Prostate gland (tissue), 2 donors: Measurements from ENCODE around the gene DDOST.

Experiments
- POLR2A ChIP-seq: fragments of 450-650 bp; IDR thresholded peaks from one replicate; pipeline ENCODE4 v1.6.1; 2016; ENCODE audit warnings: antibody characterized with exemption, mild to moderate bottlenecking
- TF ChIP-seq, protein P1 (sequence below), 4 experiments: fragments of 200-600 bp in 2 of 4; fragments of 450-650 bp in 2 of 4; sonication (generic) in 2 of 4; IDR thresholded peaks; 1 replicate in 3 of 4; 2 replicates in 1 of 4; pipeline ENCODE4 v1.5.1; 2016 to 2019; ENCODE audit warnings: antibody characterized with exemption in 4 of 4, mild to moderate bottlenecking in 2 of 4, moderate library complexity in 2 of 4

DNA sequence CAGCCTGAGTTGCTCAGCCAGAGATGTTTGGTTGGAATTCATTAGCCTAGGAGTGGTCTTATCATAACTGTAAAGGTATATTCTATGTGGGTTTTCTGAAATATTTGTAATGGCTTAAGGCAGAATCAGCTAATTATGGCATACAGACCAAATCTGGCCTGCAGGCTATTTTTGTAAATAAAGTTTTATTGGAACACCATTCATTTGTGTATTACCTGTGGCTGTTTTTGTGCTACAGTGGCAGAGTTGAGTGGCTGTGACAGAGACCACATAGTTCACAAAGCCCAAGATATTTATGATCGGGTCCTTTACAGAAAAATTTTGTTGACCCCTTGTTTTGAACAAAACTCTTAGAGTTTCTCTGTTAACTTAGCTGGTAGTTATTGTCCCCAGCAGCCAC is 7.4 kb upstream of the DDOST start:
- TF ChIP-seq POLR2A = no peak
- TF ChIP-seq, protein P1, sequence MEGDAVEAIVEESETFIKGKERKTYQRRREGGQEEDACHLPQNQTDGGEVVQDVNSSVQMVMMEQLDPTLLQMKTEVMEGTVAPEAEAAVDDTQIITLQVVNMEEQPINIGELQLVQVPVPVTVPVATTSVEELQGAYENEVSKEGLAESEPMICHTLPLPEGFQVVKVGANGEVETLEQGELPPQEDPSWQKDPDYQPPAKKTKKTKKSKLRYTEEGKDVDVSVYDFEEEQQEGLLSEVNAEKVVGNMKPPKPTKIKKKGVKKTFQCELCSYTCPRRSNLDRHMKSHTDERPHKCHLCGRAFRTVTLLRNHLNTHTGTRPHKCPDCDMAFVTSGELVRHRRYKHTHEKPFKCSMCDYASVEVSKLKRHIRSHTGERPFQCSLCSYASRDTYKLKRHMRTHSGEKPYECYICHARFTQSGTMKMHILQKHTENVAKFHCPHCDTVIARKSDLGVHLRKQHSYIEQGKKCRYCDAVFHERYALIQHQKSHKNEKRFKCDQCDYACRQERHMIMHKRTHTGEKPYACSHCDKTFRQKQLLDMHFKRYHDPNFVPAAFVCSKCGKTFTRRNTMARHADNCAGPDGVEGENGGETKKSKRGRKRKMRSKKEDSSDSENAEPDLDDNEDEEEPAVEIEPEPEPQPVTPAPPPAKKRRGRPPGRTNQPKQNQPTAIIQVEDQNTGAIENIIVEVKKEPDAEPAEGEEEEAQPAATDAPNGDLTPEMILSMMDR (IDR thresholded peaks at IDR 0.05) = no peak
